Measurements from ENCODE around the gene DYRK1A.

DYRK1A gene

GRCh38 chr21:37431243-37431642 lies 64.7 kb downstream of the DYRK1A start:
- Histone ChIP-seq H3K4me1 (peaks cover 12% of the 10 kb centered on the region), H3K4me2 (ENCODE audit: low read length) (peak overlapping the region; percentile 6), H3K27me3 (ENCODE audit: control insufficient read depth, insufficient read depth, low read length) (no peaks in the 10 kb centered on the region), H3K9me3 (ENCODE audit: control insufficient read depth, low read length) (no peaks in the 10 kb centered on the region), H3K4me3 (ENCODE audit: low read depth, low read length) (no peak overlapping the region), H3K27ac (no peak overlapping the region), H2AFZ (no peak overlapping the region), H3K9ac (no peak overlapping the region), H3K36me3 (ENCODE audit: control insufficient read depth, insufficient read depth, low read length) (no peaks in the 10 kb centered on the region), H3K79me2 (peaks cover 27% of the 10 kb centered on the region)
- TF ChIP-seq, protein P1, sequence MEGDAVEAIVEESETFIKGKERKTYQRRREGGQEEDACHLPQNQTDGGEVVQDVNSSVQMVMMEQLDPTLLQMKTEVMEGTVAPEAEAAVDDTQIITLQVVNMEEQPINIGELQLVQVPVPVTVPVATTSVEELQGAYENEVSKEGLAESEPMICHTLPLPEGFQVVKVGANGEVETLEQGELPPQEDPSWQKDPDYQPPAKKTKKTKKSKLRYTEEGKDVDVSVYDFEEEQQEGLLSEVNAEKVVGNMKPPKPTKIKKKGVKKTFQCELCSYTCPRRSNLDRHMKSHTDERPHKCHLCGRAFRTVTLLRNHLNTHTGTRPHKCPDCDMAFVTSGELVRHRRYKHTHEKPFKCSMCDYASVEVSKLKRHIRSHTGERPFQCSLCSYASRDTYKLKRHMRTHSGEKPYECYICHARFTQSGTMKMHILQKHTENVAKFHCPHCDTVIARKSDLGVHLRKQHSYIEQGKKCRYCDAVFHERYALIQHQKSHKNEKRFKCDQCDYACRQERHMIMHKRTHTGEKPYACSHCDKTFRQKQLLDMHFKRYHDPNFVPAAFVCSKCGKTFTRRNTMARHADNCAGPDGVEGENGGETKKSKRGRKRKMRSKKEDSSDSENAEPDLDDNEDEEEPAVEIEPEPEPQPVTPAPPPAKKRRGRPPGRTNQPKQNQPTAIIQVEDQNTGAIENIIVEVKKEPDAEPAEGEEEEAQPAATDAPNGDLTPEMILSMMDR (IDR thresholded peaks at IDR 0.05): no peak

GRCh38 chr21:37432710-37433455 lies 66.3 kb downstream of the DYRK1A start:
- peaks cover 12% of the 10 kb centered on the region for H3K4me1 ChIP-seq
- no peaks in the 10 kb centered on the region for H3K27me3 ChIP-seq (ENCODE audit: control insufficient read depth, insufficient read depth, low read length)
- no peak overlapping the region for H2AFZ ChIP-seq
- H3K4me2 ChIP-seq (ENCODE audit: low read length): no peak overlapping the region
- H3K9me3 ChIP-seq (ENCODE audit: control insufficient read depth, low read length): no peaks in the 10 kb centered on the region
- H3K9ac ChIP-seq: no peak overlapping the region
- no peak overlapping the region for H3K27ac ChIP-seq
- peaks cover 27% of the 10 kb centered on the region for H3K79me2 ChIP-seq
- no peaks in the 10 kb centered on the region for H3K36me3 ChIP-seq (ENCODE audit: control insufficient read depth, insufficient read depth, low read length)
- H3K4me3 ChIP-seq (ENCODE audit: low read depth, low read length): no peak overlapping the region
- TF ChIP-seq, protein P1 (IDR thresholded peaks at IDR 0.05): no peak

DNA sequence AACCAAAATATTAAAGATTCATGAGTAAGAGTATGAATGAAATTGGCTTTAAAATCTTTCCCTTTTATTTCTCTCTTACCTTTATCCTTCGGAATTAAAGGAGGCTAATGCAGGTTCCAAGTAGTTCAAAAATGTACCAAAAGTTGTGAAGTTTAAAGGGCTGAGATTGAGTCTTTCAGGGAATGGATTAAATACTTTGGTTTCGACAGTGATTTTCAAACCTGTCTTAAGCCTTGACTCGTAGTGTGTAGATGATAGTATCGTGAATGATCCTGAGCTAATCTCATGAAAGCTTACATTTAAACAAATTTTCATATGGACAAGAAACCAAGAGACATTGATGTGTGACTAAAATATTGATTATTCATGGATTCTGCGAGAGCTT lies 66.9 kb downstream of the DYRK1A start:
- Histone ChIP-seq H3K27me3 (ENCODE audit: control insufficient read depth, insufficient read depth, low read length) (no peaks in the 10 kb centered on the region), H3K27ac (no peak overlapping the region), H3K4me1 (peaks cover 12% of the 10 kb centered on the region), H3K4me2 (ENCODE audit: low read length) (no peak overlapping the region), H3K79me2 (peaks cover 26% of the 10 kb centered on the region), H3K9ac (no peak overlapping the region), H3K36me3 (ENCODE audit: control insufficient read depth, insufficient read depth, low read length) (no peaks in the 10 kb centered on the region), H2AFZ (no peak overlapping the region), H3K9me3 (ENCODE audit: control insufficient read depth, low read length) (no peaks in the 10 kb centered on the region), H3K4me3 (ENCODE audit: low read depth, low read length) (no peak overlapping the region)
- TF ChIP-seq, protein P1 (IDR thresholded peaks at IDR 0.05): no peak

DNA sequence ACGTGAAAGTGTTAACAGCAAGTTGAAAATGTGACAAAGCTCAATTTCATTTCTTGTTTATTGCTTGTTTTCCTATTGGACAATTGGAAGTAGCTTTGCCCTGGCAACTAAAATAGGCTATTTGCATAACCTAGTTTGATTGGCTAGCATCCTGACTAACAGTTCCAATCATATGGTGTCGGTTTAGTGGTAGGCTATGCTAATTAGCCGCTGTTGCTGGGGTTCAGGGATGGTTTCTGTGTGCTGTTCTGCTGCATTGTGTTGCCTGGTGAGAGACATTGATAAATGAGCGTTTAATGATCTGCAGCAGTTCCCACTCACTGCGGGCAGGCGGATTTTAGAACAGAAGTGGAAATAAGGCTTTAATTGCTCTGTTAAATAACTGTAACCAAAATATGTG lies 68.5 kb downstream of the DYRK1A start:
- Histone ChIP-seq H3K27ac (no peak overlapping the region), H3K79me2 (peaks cover 25% of the 10 kb centered on the region), H3K4me2 (ENCODE audit: low read length) (peak overlapping the region; percentile 4), H3K9me3 (ENCODE audit: control insufficient read depth, low read length) (no peaks in the 10 kb centered on the region), H3K4me3 (ENCODE audit: low read depth, low read length) (no peak overlapping the region), H3K27me3 (ENCODE audit: control insufficient read depth, insufficient read depth, low read length) (no peaks in the 10 kb centered on the region), H3K36me3 (ENCODE audit: control insufficient read depth, insufficient read depth, low read length) (no peaks in the 10 kb centered on the region), H2AFZ (no peak overlapping the region), H3K4me1 (peaks cover 12% of the 10 kb centered on the region), H3K9ac (no peak overlapping the region)
- TF ChIP-seq, protein P1 (IDR thresholded peaks at IDR 0.05): no peak

GRCh38 chr21:37435711-37436110 lies 69.1 kb downstream of the DYRK1A start:
- H3K9me3 ChIP-seq (ENCODE audit: control insufficient read depth, low read length): no peaks in the 10 kb centered on the region
- H3K79me2 ChIP-seq: peaks cover 27% of the 10 kb centered on the region
- no peak overlapping the region for H2AFZ ChIP-seq
- H3K27me3 ChIP-seq (ENCODE audit: control insufficient read depth, insufficient read depth, low read length): no peaks in the 10 kb centered on the region
- H3K36me3 ChIP-seq (ENCODE audit: control insufficient read depth, insufficient read depth, low read length): no peaks in the 10 kb centered on the region
- H3K9ac ChIP-seq: no peak overlapping the region
- TF ChIP-seq, protein P1 (IDR thresholded peaks at IDR 0.05): no peak
- peaks cover 7% of the 10 kb centered on the region for H3K4me1 ChIP-seq
- no peak overlapping the region for H3K4me3 ChIP-seq (ENCODE audit: low read depth, low read length)
- H3K4me2 ChIP-seq (ENCODE audit: low read length): no peak overlapping the region
- no peak overlapping the region for H3K27ac ChIP-seq

Data from parathyroid adenoma (tissue), 2 donors.